ENCODE data around the gene INF2.

INF2 gene

GRCh38 chr14:104657101-104657524 is 32.3 kb upstream of the INF2 start:
- no peak for DNase-seq (ENCODE audit: low read depth, low spot score)
- no peak overlapping the region for H3K4me3 ChIP-seq (ENCODE audit: low read depth, low read length)
- TF ChIP-seq CTCF (IDR thresholded peaks at IDR 0.05; ENCODE audit: low read depth, low read length) = no peak
- in situ Hi-C loops (cut with HindIII; ENCODE audit: low sequenced_read_pairs) = no loop called here

DNA sequence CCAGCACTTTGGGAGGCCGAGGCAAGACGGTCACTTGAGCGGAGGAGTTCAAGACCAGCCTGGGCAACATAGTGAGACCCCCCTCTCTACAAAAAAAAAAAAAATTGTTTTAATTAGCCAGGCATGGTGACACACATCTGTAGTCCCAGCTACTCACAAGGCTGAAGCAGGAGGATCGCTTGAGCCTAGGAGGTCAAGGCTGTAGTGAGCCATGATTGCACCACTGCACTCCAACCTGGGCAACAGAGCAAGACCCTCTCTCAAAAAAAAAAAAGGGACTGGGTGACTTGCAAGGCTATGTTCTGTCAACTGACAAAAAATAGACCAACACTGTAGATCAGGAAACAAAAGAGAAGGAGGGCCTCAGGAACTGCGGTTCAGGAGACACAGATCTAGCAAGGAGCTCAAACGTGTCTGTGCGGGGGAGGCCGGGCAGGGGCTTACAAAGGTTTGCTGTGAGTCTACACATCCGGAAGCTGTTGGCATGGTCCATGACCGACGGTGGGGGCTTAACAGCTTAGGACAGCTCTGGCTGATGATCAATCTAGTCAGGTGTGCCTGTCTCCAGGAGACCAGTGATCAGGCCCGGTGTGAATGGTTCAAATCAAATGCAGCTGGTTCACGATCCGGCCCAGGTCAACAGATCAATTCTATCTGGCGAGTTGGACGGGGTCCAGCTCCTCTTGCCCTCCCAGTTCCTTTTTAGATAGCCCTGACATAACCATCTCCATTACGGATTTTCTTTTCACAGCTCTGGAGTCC is 31.7 kb upstream of the INF2 start:
- in situ Hi-C loops (cut with HindIII; ENCODE audit: low sequenced_read_pairs) = no loop called here
- TF ChIP-seq CTCF (IDR thresholded peaks at IDR 0.05; ENCODE audit: low read depth, low read length) = no peak
- H3K4me3 ChIP-seq (ENCODE audit: low read depth, low read length) = no peak overlapping the region
- no peak for DNase-seq (ENCODE audit: low read depth, low spot score)

GRCh38 chr14:104658325-104658712 is 31.1 kb upstream of the INF2 start:
- H3K4me3 ChIP-seq (ENCODE audit: low read depth, low read length) = no peak overlapping the region
- in situ Hi-C loops (cut with HindIII; ENCODE audit: low sequenced_read_pairs) = no loop called here
- no peak for DNase-seq (ENCODE audit: low read depth, low spot score)
- TF ChIP-seq CTCF (IDR thresholded peaks at IDR 0.05; ENCODE audit: low read depth, low read length) = no peak

- no peak for TF ChIP-seq CTCF (IDR thresholded peaks at IDR 0.05; ENCODE audit: low read depth, low read length)
- no peak for DNase-seq (ENCODE audit: low read depth, low spot score)
- H3K4me3 ChIP-seq (ENCODE audit: low read depth, low read length) = no peak overlapping the region
- in situ Hi-C loops (cut with HindIII; ENCODE audit: low sequenced_read_pairs) = no loop called here
Observed at GRCh38 chr14:104659146-104659545, 30.3 kb upstream of the INF2 start.

DNA sequence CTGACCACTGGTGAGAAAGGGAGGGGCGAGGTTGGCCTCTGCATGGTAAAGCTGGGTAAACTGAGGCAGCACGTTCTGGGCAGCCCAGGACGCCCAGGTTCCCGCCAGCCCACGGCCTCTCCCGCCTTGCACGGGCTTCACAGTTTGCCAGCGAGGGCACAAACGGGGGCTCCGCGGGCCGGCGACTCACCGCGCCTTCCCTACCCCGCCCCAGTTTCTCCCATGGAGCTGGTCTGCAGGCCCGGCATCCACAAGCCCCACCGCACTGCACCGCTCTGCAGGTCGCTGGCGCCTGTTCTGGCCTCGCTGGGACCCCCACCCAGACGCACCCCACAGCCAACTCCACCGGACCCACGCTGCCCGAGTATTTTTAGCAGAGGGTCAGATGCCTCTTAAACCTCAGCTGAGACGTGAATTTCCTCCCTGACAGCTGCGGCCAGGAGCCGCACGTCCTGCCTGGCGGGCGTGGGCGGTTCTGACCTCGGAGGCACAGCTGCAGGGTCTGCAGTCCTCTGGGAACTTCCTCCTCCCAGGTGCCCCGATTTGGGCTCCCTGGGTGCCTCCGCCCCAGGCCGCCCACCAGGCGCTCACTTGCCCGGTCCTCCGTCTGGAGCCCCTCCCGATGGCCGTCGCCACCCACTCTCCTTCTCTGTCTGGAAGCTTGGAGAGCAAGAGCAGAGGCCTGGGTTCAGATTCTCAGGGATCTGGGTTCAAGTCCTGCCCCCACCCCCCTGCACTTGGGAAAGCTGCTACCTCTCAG is 29.5 kb upstream of the INF2 start:
- no peak for DNase-seq (ENCODE audit: low read depth, low spot score)
- TF ChIP-seq CTCF (IDR thresholded peaks at IDR 0.05; ENCODE audit: low read depth, low read length) = no peak
- no peak overlapping the region for H3K4me3 ChIP-seq (ENCODE audit: low read depth, low read length)
- in situ Hi-C loops (cut with HindIII; ENCODE audit: low sequenced_read_pairs) = no loop called here

GRCh38 chr14:104660597-104660996 is 28.8 kb upstream of the INF2 start:
- in situ Hi-C loops (cut with HindIII; ENCODE audit: low sequenced_read_pairs) = no loop called here
- no peak overlapping the region for H3K4me3 ChIP-seq (ENCODE audit: low read depth, low read length)
- no peak for DNase-seq (ENCODE audit: low read depth, low spot score)
- no peak for TF ChIP-seq CTCF (IDR thresholded peaks at IDR 0.05; ENCODE audit: low read depth, low read length)
